NCI-H1105 treated with DMSO at 0.1 percent for 48 hours (cell line): ENCODE data around the gene SGPP1.
"Not testable (repeated sequence)": the region's sequence is repeated elsewhere in the genome, so short reads cannot be mapped to it uniquely, and the experiment has no call there.

Source experiments
- DNase-seq: peaks from one replicate; lab custom pipeline; 2025; lab: John Stamatoyannopoulos, UW

SGPP1 gene

GRCh38 chr14:63726499-63726898, 1.4 kb downstream of the SGPP1 start:
- DNase-seq: no peak

- no peak for DNase-seq
Observed at GRCh38 chr14:63725786-63726460, 1.9 kb downstream of the SGPP1 start.

GRCh38 chr14:63717702-63718101, 10.2 kb downstream of the SGPP1 start:
- DNase-seq: peak; percentile 66

GRCh38 chr14:63715360-63715759, 12.5 kb downstream of the SGPP1 start:
- no peak for DNase-seq

GRCh38 chr14:63713764-63714163, 14.1 kb downstream of the SGPP1 start:
- DNase-seq: no peak

GRCh38 chr14:63713058-63713457, 14.8 kb downstream of the SGPP1 start:
- DNase-seq: no peak

DNA sequence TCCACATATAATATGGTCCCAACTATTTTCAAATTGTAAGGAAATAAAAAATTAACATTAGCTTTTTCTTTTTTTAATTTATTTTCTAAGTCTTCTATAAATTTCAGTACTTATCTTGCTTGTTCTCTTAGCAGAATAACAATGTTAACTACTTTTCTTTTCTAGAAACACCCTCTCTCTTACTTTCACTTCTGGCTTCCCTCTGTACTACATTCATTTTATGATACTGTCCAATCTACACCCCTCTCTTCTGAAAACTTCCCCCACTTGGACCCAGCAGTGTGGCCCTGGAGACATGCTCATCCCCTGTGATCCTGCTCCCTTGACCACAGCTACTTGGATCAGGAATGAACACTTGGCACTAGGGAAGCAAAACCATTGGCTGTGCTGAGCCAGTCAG, 15.7 kb downstream of the SGPP1 start:
- no peak for DNase-seq

GRCh38 chr14:63710497-63710896, 17.4 kb downstream of the SGPP1 start:
- DNase-seq: no peak

DNA sequence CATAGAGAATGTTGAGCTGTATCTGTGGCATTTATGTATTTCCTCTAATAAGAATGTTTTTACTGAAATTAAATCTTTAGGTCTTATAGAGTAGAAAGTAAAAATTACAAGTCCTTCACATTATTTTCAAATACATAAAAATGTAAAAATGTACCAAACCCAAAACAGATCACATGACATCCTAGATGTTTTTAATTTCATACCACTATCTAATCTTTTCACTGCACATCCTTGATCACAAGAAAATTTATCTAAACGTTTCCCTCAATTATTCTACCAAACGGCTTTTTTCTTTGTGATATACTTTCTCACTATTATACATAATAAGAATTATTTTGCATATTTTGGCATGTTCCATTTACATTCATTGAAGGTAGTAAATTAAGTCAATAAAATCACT, 18.3 kb downstream of the SGPP1 start:
- DNase-seq: no peak

DNA sequence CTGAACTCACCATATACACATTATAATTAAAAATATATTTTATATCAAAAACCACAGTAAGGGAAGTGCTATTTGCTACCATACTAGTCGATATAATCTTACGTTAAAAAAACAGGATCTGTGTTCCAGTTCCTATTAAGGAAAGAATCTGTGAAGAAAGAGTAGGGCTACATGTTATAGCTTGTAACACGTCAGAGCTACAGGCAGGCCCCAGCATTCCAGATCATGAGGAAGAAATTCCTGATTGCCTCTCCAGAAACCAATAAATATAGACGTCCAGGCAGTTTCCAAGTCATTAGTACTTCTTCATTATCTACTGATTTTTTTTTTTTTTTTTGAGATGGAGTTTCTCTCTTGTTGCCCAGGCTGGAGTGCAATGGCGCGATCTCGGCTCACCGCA, 20.6 kb downstream of the SGPP1 start:
- DNase-seq: no peak

DNA sequence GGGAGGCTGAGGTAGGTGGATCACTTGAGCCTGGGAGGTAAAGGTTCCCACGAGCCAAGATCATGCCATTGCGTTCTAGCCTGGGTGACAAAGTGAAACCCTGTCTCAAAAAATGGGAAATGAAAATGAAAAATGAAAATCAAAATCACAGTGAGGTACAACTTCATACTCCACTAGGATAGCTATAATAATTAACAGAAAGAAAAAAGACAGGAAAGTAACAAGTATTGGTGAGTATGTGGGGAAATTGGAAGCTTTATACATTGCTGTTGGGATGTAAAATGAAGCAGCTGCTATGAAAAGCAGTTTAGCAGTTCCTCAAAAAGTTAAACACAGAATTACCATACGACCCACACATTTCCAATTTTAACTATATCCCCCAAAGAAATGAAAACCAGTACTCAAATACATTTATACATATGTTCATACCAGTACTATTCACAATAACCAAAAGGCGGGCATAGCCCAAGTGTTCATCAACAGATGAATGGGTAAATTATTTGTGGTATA, 22.2 kb downstream of the SGPP1 start:
- no peak for DNase-seq

DNA sequence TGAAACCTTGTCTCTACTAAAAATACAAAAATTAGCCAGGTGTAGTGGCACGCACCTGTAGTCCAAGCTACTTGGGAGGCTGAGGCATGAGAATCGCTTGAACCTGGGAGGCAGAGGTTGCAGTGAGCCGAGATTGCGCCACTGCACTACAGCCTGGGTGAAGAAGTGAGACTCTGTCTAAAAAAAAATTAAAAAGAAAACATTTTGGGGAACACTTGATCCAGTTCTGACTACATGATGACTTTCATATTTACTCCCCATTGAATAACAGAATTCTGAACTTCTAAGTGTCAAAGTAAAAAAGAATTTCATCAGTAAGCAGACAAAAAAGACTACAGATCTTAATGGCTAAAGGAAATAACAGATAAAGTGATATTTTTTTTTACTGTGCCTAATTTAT, 25.3 kb downstream of the SGPP1 start:
- DNase-seq: not testable (repeated sequence)

DNA sequence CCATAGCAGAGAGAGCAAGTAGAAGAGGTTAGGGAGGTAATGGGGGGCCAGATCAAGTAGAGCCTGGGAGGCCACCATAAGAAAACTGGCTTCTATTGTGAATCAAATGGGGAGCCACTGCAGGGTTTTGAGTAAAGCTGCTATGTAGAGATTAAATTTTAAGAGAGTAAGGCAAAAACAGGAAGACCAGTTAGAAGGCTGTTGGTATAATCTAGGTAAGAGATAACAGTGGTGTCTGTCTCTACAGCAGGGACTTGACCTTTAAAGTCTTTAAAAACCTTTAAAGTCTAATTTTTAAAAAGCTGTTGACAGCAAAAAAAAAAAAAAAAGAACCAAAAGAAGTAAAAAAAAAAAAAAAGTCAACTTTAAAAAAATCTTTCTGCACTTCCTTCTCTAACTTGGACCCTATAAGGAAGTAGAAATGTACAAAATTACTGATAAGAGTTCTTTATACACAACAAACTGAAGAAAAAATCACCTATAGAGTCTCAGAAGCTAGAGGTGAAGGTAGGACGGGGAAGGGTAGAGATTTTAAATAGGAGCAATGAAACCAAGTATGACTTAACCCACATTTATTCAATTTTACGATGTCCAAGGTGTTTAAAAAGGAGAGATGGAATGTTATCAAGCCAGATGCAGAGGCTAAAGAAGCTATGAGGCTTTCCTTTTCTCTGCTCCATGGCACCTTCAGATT, 26.1 kb downstream of the SGPP1 start:
- DNase-seq: no peak

DNA sequence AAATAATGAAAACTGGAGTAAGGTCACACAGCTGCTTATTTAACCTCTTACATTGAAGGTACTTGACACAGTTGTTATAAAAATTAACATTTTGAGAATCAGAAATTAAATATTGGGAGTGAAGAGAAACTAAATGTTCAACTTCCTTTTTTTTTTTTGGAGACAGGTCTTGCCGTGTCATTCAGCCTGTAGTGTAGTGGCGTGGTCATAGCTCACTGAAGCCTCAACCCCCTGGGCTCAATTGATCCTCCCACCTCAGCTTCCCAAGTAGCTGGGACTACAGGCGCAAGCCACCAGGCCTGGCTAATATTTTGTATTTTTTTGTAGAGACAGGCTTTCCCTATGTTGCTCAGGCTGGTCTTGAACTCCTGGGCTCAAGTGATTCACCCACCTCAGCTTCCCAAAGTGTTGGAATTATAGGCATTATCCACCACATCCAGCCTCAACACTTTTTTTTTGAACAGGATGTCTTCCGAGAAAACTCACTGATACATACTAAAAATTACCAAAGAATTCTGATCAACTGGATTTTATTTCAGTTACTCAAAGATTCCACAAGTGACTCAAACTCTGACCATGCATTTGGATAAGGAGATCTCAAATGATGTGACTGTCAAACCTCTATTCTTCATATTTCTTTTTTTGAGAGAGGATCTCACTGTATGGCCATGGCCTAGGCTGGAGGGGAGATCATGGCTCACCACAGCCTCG, 35.4 kb downstream of the SGPP1 start:
- DNase-seq: no peak

GRCh38 chr14:63689132-63689531, 38.7 kb downstream of the SGPP1 start:
- no peak for DNase-seq

- DNase-seq: no peak
Observed at GRCh38 chr14:63686926-63687325, 40.9 kb downstream of the SGPP1 start.

GRCh38 chr14:63685401-63685800, 42.5 kb downstream of the SGPP1 start:
- DNase-seq: no peak

DNA sequence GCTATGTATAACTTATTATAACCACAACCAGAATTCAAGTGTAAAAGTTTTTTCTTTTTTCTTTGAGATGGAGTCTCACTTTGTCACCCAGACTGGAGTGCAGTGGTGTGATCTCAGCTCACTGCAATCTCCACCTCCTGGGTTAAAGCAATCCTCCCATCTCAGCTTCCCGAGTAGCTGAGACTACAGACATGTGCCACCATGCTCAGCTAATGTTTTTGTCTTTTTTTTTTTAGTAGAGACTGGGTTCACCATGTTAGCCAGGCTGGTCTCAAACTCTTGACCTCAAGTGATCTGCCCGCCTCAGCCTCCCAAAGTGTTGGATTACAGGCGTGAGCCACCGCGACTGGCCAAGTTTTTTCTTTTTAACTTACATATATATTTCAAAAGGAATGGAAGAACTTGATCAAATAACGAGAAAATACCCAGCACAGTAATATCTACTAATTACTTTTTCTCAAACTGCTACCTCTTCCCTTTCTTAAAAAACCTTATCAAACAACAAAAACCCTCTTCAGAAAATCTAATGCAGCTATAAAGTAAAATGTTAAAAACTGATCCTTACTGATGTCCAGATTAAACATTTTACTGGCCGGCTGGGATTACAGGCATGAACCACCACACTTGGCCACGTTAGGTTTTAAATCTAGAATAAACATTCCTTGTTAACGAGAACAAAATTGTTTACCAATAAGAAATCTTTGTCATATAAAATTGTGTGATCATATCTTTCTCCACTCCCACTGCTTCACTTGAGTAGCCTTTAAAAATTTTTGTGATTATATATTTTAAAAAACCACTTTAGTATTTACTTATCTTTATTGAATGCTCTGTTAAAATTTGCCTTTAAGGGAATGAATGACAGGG, 44.9 kb downstream of the SGPP1 start:
- no peak for DNase-seq

- no peak for DNase-seq
Observed at GRCh38 chr14:63678536-63678935, 49.3 kb downstream of the SGPP1 start.

GRCh38 chr14:63677891-63678379, 49.9 kb downstream of the SGPP1 start:
- DNase-seq: no peak

DNA sequence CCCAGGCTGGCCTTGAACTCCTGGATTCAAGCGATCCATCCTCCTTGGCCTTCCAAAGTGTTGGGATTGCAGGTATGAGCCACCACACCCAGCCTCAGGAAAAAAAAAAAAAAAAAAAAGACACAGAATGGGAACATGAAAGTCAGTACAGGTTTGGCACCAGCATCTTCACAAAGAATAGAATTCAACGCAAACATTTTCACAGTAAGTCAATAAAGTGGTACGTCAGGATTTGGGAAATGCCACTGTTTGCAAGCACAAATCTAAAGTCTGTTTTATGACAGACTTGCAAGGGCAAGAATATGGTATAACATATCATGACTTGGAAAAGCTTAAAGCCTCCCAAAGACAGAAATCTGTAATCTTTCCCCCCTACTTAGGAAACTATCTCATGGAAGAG, 51.2 kb downstream of the SGPP1 start:
- DNase-seq: no peak
